Stimulated activated CD8-positive, alpha-beta memory T cell treated with anti-CD3 and anti-CD28 coated beads, Interleukin-12 subunit alpha, Interleukin-12 subunit beta, amount 100 ng/mL, for 24 hours (primary cell): ENCODE results near the gene CEP164.
A peak's percentile ranks its signal among the peaks of the same experiment; 100 is the strongest.

Experiments
- DNase-seq: peaks from one replicate; pipeline ENCODE4 v3.0.0-alpha.2; 2020; ENCODE audit errors: extremely low read depth

CEP164 gene

GRCh38 chr11:117420598-117420997 lies 92.9 kb downstream of the CEP164 start:
- DNase-seq, result no peak

DNA sequence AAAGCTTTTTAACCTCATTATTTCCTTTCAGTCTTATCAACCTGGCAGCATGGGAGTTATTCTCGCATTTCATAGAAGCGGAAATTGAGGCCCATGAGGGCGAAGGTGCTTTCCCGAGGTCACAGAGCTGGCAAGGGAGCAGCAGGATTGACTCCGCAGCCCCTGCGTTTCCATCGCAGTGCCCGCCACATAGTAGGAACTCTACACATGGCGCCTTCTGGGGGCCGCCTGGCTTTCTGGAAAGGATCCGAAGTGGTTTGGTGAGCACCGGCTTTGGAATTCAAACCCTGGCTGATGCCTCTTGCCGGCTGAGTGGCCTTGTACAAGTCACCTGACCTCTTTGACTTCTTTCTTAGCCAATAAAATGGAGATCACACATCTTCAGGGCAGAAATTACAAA lies 93.4 kb downstream of the CEP164 start:
- DNase-seq, result no peak

DNA sequence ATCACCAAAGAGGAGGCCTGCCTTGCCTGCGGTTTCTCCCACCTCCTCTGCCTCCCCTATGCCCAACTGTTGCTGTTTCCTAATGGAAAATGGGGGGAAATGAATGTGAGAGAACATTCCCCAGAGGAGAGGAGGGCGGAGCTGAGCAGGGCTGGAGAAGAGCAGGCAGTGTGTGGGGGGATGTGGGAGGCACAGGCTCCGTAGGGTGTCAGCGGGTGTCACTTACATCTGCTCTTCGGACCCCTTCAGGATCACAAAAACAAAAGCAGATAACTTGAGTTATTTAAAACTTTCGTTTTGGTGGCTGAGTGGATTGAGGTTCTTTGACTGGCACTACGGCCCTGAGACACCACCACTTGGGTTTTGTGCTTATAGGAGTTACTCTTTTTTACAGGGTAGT lies 93.8 kb downstream of the CEP164 start:
- no peak for DNase-seq

GRCh38 chr11:117423046-117423575 lies 95.5 kb downstream of the CEP164 start:
- DNase-seq, result no peak

DNA sequence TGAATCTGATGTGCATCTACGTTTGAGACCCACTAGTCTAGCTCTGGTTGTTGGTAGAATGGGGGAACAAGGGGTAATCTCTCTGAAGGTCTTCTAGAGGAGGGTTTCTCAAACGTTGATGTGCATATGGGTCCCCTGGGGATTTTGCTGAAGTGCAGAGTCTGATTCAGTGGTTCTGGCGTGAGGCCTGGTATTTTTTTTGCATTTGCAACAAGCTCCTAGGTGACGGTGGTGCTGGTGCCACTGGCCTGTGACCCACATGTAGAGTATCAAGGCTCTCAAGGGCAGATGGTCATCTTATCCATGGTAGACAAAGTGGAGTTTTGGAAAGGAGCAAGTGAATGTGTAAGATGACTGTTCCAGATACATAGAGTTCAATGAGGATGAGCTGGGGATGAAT lies 97.1 kb downstream of the CEP164 start:
- no peak for DNase-seq

- no peak for DNase-seq
Measured at GRCh38 chr11:117425679-117426296, 98.1 kb downstream of the CEP164 start.

DNA sequence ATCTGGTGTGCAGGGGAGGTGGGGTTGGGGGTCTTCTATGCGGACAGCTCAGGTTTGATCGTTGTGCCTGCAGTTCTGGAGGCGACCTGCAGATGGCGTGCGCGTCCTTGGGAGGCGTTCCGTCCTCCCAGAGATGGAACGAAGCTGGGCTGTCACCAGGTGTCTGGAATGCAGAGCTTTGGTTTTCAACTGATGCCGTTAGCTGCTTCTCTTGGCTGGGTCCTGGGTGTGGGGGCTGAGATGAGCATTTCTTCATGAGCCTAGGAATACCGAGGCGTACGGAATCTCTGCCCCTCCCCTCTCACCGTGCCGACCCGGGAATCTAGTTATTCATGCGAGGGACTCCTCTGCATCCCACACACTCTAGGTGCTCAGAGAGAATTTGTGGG lies 98.6 kb downstream of the CEP164 start:
- DNase-seq, result peak; percentile 21

DNA sequence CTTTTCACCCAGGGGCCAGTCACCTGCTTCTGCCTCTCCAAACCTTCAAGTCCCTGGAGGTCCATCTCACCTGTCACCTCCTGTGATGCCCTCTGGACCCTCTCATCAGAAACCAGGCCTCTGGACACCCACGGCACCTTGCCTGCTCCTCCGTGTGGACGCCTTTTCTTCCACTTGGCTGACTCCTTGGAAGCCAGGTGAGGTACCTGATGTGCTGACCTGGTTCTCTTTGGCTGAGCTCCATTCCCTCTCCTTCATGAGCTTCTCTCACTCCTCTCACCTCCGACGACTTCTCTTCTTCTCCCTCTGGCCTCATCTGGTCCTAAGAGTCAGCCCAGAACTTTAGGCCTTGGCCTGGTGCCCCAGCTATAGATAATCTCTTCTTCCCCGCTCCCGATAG lies 99.3 kb downstream of the CEP164 start:
- DNase-seq, result no peak

GRCh38 chr11:117427356-117427874 lies 99.8 kb downstream of the CEP164 start:
- DNase-seq, result no peak

DNA sequence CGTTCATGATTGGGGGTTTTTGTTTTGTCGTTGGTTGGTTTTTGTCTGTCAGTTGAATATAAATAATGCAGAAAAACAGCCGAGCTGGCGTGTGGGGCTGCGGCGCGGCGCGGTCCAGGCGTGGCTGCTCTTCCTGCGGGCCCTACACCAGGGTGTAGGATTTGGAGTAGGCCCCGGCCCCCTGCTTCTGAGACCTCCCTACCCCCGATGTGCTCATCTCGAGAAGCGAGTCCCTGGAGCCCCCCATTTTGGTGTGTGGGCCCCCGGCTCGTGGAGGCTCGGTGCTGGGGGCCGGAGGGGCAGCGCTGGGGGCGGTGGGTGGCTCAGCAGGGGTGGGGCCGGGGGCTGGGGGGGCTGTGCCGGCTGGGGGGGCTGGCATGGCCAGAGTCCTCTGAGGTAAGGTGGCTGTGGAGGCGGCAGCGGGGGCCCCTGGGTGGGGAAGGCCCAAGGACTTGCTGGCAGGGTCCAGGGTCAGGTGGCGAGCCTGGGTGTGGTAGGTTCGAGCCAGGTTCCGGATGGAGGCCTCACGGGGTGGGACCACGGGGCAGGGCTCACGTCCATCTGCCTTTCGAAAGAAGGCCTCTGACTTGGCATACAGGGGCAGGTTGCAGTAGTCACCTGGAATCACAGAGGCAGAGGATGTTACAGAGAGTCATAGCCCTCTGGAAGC lies 100.7 kb downstream of the CEP164 start:
- DNase-seq, result no peak

DNA sequence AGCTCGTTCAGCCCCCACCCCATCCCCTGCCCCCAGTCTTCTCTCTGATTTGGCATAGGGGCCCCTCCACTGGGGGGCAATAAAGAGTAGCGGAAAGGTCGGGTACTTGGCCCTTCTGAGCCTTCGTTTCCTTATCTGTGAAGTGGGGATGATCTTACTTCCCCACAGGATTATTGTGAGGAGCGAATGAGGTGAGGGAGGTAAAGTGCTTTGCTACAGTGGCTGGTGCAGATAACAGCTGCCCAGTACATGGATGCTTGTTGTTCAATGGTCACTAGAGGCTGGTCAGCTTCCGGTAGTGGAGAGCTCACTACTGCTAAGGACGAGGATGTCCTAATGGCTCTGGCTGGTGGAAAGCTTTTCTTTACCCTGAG lies 101.2 kb downstream of the CEP164 start:
- DNase-seq, result no peak

DNA sequence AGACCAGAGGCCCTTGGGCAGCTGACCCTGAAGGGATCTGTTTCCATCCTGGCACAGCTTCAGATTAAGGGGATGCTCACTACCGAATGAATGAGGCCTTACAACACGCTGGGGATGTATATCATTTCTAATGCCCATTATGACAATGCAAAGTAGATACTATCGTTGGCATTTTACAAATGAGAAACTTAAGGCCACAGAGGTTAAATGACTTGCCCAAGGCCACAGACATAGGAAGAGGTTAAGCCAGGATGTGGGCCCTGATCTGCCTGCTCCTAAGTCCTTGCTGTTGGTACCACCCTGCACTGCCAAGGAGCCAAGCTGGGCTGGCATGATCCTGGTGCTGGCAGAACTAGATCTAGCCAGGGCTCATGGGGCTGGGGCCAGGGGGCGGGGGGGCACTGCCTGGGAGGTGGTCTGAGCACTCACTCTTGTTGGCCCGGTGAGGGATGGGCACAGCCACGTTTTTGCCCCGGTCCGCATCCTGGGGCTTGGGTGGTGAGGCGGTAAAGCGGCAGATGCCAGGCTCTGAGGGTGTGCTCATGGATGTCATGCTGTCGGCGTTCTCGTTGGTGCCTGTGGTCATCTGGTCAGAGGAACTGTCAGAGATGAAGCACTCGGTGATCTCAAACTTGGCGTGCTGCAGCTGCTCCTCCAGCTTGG lies 102.8 kb downstream of the CEP164 start:
- DNase-seq, result no peak

- DNase-seq, result no peak
Measured at GRCh38 chr11:117431436-117431835, 103.8 kb downstream of the CEP164 start.

DNA sequence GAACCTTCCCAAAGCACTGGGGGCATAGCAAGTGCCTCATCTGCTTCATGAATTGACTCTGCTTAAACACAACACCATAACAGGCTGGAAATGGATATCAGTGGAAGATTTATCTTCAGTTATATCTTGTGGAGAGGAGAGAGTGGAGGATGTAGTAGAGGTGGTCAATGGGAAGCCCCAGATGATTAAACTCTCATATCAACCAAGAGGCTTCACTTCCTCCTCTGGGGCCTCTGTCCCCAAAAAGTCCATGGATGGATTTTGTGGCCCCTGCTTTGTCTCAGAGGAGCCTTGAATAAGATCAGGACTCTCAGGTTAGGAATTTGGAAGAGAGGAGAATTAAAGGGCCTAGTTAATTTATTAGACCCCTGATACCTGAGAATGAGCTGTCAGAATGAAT lies 106.1 kb downstream of the CEP164 start:
- no peak for DNase-seq

DNA sequence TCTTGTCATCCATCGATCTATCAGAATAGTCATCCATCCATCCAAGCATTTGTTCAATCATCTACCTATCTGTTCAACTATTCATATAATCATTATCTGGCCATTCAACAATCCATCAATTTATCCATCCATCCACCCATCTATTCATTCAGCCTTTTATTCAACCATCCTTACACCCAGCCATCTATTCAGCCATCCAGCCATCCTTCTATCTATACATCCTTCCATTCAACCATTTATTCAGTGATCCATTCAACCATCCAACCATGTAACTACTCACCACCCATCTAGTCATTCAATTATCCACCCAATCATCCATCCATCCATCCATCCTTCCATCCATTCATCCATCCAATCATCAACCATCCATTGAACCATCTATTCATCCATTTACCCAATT lies 106.8 kb downstream of the CEP164 start:
- DNase-seq, result no peak

DNA sequence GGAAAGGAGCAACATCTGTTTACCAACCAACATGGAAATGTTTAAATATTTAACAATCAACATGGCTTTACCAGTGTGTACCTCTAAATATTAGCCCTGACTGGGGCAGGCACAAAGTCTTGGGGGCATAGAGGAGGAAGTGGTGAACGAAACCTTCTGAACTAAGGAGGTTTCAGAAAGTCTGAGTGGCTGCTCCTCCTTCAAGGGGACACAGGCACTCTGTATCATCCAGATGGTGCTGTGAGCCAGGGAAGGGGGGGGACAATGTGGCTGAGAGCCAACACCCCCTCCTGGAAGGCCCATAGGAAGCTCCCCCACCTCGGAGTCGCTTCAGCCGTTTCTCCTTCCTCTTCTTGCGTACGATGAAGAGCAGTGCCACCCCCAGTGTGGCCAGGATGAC lies 107.7 kb downstream of the CEP164 start:
- DNase-seq, result no peak

DNA sequence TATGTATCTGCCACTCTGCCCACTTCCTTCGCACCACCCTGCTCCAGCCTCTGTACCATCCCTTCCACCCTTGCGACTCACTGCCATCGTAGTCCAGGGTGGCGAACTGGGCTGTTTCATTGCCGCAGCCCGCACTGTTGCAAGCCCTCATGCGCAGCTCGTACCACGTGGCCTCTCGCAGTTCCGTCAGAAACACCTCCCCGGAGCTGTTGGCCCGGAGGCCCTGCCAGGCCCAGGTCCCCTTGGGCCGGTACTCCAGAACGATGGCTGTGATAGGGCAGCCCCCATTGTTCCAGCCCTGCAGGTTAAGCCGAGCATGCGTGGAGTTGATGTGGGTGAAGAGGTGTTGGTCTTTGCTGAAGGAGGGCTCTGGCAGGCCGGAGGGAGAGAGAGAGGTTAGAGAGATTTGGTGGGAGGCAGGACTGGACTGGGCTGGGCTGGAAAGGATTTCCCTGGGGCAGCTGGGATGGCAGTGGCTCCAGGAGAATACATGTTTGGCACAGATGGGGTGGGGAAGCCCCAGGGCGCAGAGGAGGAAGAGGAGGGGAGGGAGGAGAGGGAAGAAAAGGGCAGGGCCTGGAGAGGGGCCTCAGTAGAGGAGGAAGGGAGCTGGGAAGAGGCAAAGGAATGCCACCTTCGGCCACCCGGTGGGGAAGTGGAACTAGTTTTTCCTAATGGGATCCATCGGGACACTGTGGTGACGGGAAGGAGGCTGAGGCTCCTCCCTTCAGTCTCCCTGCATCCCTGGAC lies 109.6 kb downstream of the CEP164 start:
- no peak for DNase-seq

GRCh38 chr11:117437791-117438130 lies 110.1 kb downstream of the CEP164 start:
- DNase-seq, result no peak

GRCh38 chr11:117438371-117439000 lies 110.8 kb downstream of the CEP164 start:
- DNase-seq, result no peak

DNA sequence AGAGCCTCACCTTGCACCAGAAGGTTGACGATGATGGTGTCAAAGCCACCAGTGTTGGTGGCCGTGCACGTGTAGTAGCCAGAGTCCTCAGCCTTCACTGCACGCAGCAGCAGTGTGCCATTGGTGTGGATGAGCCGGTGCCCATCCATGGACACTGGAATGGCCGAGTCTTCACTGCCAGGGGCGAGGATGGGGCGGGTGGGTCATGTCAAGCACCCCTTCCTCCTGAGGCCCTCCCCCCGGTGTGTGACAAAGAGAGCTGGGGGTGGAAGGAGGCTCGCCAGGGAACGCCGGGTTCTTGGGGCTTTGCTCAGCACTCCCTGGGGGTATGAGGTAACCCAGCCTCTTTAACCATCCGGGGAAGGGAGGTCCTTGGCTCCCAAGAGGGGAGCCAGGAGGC lies 111.6 kb downstream of the CEP164 start:
- no peak for DNase-seq

DNA sequence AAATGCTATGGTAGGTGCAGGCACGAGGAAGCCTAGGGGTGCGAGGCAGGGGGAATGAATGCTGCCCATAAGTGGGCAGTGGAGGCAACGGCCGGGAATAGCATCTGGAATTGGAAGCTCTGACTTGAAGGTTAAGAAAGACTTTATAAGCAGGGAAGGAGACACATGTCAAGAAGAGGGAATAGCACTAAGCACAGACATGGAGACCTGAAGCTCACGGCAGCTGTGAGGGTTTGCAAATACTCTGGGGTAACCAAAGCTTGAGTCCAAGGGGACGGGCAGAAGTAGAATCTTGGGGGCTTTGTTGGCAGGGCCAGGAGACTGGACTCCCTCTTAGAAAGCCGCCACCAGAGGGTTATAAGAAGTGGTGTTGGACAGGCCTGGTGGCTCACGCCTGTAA lies 112.6 kb downstream of the CEP164 start:
- DNase-seq, result no peak
